ENCODE measurements around the gene DSC1.
"Not testable (repeated sequence)": the region's sequence is repeated elsewhere in the genome, so short reads cannot be mapped to it uniquely, and the experiment has no call there.

DSC1 gene

DNA sequence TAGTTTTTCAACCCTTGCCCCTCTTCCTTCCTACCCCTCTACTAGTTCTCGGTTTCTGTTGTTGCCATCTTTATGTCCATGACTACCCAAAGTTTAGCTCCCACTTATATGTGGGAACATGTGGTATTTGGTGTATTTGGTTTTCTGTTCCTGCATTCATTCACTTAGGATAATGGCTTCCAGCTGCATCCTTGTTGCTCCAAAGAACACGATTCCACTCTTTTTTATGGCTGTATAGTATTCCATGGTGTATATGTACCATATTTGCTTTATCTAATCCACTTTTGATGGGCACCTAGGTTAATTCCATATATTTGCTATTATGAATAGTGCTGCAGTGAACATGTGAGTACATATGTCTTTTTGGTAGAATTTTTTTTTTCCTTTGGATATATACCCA is 20.6 kb upstream of the DSC1 start:
- TF ChIP-seq, protein P1, sequence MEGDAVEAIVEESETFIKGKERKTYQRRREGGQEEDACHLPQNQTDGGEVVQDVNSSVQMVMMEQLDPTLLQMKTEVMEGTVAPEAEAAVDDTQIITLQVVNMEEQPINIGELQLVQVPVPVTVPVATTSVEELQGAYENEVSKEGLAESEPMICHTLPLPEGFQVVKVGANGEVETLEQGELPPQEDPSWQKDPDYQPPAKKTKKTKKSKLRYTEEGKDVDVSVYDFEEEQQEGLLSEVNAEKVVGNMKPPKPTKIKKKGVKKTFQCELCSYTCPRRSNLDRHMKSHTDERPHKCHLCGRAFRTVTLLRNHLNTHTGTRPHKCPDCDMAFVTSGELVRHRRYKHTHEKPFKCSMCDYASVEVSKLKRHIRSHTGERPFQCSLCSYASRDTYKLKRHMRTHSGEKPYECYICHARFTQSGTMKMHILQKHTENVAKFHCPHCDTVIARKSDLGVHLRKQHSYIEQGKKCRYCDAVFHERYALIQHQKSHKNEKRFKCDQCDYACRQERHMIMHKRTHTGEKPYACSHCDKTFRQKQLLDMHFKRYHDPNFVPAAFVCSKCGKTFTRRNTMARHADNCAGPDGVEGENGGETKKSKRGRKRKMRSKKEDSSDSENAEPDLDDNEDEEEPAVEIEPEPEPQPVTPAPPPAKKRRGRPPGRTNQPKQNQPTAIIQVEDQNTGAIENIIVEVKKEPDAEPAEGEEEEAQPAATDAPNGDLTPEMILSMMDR (IDR thresholded peaks at IDR 0.05; ENCODE audit: extremely low read depth, insufficient read depth, missing control alignments): no peak
- no peak for DNase-seq (ENCODE audit: low spot score)
- in situ Hi-C loops (cut with MboI; ENCODE audit: low pct_unique_long_range_greater_than_20kb, low sequenced_read_pairs, unreplicated experiment): no loop called here

DNA sequence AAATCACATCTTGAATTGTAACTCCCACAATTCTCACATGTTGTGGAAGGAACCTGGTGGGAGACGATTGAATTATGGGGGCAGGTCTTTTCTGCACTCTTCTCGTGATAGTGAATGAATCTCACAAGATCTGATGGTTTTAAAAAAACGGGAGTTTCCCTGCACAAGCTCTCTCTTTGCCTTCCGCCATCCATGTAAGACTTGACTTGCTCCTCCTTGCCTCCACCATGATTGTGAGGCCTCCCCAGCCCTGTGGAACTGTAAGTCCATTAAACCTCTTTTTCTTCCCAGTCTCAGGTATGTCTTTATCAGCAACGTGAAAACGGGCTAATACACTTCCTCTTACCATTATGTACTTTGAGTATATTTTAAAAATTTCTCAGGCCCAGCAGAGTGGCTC is 14.7 kb upstream of the DSC1 start:
- DNase-seq (ENCODE audit: low spot score); in situ Hi-C loops (cut with MboI; ENCODE audit: low pct_unique_long_range_greater_than_20kb, low sequenced_read_pairs, unreplicated experiment): not testable (repeated sequence)

DNA sequence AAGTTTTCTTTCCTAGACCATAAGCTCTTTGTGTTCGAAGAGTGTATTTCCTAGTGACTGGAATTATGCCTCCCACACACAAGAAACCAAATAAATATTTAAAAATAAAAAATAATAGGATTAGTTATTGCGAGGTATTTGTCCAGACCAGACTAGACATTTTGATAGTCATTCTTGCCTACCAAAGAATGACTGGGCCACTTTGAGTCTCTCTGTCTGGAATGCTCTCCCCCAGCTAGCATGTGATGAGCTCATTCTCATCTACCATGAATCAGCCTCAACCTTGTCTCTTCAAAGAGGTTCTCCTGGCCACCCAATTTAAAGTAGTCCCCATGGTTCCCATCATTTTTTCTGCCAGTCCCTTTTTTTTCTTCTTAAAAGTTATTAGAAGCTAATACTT is 13.9 kb upstream of the DSC1 start:
- in situ Hi-C loops (cut with MboI; ENCODE audit: low pct_unique_long_range_greater_than_20kb, low sequenced_read_pairs, unreplicated experiment): no loop called here
- TF ChIP-seq, protein P1 (IDR thresholded peaks at IDR 0.05; ENCODE audit: extremely low read depth, insufficient read depth, missing control alignments): no peak
- DNase-seq (ENCODE audit: low spot score): no peak

DNA sequence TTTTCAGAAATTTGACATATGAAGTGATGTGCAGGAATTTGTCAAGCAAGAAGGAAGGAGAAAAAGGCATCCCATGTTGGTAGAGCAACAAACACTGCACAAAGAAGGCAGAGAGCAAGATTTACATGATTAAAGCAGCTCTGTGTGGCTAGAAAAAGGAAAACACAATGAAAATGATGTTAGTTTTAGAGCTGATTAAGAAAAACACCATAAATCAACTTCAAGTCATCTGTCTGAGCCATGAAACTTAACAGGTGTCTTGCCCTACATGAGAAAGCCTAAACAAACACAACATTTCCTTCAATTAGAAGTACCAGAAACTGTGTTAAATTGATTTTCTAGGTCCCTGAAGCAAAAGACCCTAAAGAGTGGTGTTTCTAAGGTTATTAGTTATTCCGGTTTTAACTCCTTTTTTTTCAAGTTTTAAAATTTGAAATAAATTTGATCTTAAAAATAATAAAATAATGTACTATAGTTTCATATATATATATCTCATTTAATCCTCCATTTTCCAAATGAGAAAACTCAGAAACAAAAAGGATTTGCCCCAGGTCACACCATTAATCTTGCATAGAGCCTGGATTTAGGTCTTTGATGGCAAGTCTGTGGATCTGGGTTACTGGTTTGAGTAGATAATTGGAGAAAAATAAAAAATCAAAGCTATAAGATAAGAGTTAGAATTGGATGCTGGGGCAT is 8.6 kb upstream of the DSC1 start:
- in situ Hi-C loops (cut with MboI; ENCODE audit: low pct_unique_long_range_greater_than_20kb, low sequenced_read_pairs, unreplicated experiment): no loop called here

DNA sequence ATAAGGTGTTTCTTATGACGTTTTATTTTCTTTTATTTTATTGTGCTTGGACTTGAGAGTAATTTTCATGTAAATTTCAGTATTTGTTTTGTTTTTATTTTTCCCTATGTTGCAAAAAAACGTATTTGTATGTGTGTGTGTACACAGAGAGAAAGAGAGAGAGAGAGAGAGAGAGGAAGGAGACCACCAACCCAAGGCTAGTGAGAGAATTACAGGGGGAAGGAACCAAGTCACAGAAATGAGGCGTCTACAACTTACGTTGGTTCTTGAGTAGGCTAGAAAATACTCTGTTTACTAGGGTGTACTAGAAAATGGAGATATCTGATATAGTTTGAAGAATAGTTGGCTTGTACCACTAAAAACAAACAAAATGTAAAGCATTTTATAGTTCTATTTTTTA is 7.7 kb upstream of the DSC1 start:
- TF ChIP-seq, protein P1 (IDR thresholded peaks at IDR 0.05; ENCODE audit: extremely low read depth, insufficient read depth, missing control alignments): no peak
- in situ Hi-C loops (cut with MboI; ENCODE audit: low pct_unique_long_range_greater_than_20kb, low sequenced_read_pairs, unreplicated experiment): no loop called here
- DNase-seq (ENCODE audit: low spot score): no peak

More for the DNA sequence above, 8.6 kb upstream of the DSC1 start:
- TF ChIP-seq, protein P1 (IDR thresholded peaks at IDR 0.05; ENCODE audit: extremely low read depth, insufficient read depth, missing control alignments): no peak
- no peak for DNase-seq (ENCODE audit: low spot score)

DNA sequence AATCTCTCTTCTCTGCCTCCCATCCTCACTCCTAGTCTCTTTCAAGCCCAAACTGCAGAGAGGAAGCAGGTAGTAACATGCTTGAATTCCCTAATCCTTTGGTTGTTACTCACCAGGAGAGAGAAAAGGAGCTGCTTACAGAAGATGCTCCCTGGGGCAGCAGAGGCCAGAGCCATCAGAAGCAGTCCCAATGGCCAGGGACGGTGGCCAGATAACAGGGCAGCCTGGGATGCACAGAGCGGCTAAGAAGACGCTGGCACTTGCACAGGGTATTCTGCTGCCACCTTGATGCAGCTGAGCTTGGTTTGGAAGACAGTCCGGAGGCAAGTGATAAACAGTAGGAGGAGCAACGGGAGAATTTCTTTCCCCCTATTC is 250 bp downstream of the DSC1 start:
- in situ Hi-C loops (cut with MboI; ENCODE audit: low pct_unique_long_range_greater_than_20kb, low sequenced_read_pairs, unreplicated experiment): no loop called here
- TF ChIP-seq, protein P1 (IDR thresholded peaks at IDR 0.05; ENCODE audit: extremely low read depth, insufficient read depth, missing control alignments): no peak
- no peak for DNase-seq (ENCODE audit: low spot score)

DNA sequence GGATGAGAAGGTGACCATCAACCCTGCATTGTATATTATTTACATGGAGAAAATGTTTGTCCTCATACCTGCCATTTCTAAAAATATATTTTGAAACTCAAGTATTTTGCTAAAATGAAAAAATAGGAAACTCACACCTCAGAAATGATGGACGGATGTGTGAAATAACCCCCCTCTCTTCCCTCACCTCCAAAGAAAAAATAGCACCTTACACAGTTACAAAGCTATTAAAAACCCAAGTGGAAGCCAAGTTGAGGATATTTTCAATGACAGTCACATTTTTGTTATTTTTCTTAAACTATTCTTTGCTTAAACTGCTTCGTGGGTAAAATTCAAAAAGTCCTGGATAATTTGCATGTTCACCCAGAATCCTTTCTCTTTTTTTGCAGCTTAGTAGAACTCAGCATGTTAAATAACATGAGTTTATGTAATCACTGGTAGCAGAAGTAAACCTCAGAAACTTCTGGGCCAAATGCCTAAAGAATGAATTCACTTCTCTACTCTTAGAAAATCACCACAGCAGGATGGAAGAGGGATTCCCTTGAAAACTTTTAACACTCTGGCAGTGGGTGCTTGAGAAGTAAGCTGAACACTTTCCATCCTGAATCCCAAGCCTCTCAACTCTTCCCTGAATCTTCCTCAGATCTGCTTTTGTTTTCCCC is 768 bp downstream of the DSC1 start:
- DNase-seq (ENCODE audit: low spot score): no peak
- in situ Hi-C loops (cut with MboI; ENCODE audit: low pct_unique_long_range_greater_than_20kb, low sequenced_read_pairs, unreplicated experiment): no loop called here
- TF ChIP-seq, protein P1 (IDR thresholded peaks at IDR 0.05; ENCODE audit: extremely low read depth, insufficient read depth, missing control alignments): no peak
